SU-DHL-6 (cell line): Measurements from ENCODE around the gene TPH1.

Source experiments
- H2AFZ ChIP-seq: fragments of 200-600 bp; sonication (generic); 2 replicates; pipeline ENCODE4 v1.6.1; 2014; ENCODE audit warnings: low read depth, mild to moderate bottlenecking, moderate library complexity, mixed read lengths, antibody characterized with exemption, low read length; ENCODE audit not compliant: severe bottlenecking
- H3F3A ChIP-seq: fragments of 200-600 bp; shearing (Covaris generic); 2 replicates; pipeline ENCODE4 v1.6.0; 2016; ENCODE audit warnings: antibody characterized with exemption, mild to moderate bottlenecking; ENCODE audit not compliant: insufficient read depth
- H3K27ac ChIP-seq: fragments of 200-600 bp; sonication (generic); 2 replicates; pipeline ENCODE4 v1.5.1; 2016; ENCODE audit warnings: low read depth, mild to moderate bottlenecking, low read length, moderate library complexity, mixed read lengths
- H3K27me3 ChIP-seq: fragments of 200-600 bp; sonication (generic), shearing (Covaris generic); 2 replicates; pipeline ENCODE4 v1.6.0; 2014; ENCODE audit warnings: mild to moderate bottlenecking, low read length
- H3K36me3 ChIP-seq: fragments of 200-600 bp; sonication (generic); 2 replicates; pipeline ENCODE4 v1.6.1; 2014; ENCODE audit warnings: mild to moderate bottlenecking, low read length, mixed read lengths
- H3K4me2 ChIP-seq: fragments of 300-600, 200-600 bp; shearing (Covaris generic), sonication (generic); 2 replicates; pipeline ENCODE4 v1.6.0; 2014; ENCODE audit warnings: low read length, low read depth, mild to moderate bottlenecking; ENCODE audit not compliant: poor library complexity, severe bottlenecking
- H3K4me3 ChIP-seq: fragments of 200-600 bp; sonication (generic); 2 replicates; pipeline ENCODE4 v1.5.1; 2014; ENCODE audit warnings: antibody characterized with exemption, low read length, mild to moderate bottlenecking, mixed read lengths; ENCODE audit not compliant: insufficient read depth, poor library complexity, severe bottlenecking
- H3K79me2 ChIP-seq: fragments of 200-600 bp; sonication (generic); 2 replicates; pipeline ENCODE4 v1.6.1; 2014; ENCODE audit warnings: mild to moderate bottlenecking, low read length, moderate library complexity; ENCODE audit not compliant: insufficient read depth
- H3K9ac ChIP-seq: fragments of 200-600 bp; sonication (generic); 2 replicates; pipeline ENCODE4 v1.7.0; 2014; ENCODE audit warnings: mild to moderate bottlenecking, low read length
- H3K9me2 ChIP-seq: fragments of 200-600 bp; sonication (generic); replicated peaks from 2 replicates; pipeline ENCODE4 v1.6.1; 2014; ENCODE audit warnings: low read length; ENCODE audit not compliant: insufficient read depth
- H3K9me3 ChIP-seq: fragments of 200-600 bp; sonication (generic); 2 replicates; pipeline ENCODE4 v1.6.1; 2014; ENCODE audit warnings: low read length, mixed read lengths; ENCODE audit not compliant: insufficient read depth
- H4K20me1 ChIP-seq: fragments of 200-600 bp; sonication (generic); 2 replicates; pipeline ENCODE4 v1.6.1; 2014; ENCODE audit warnings: low read depth, mild to moderate bottlenecking, antibody characterized with exemption, low read length, moderate library complexity, mixed read lengths
- CTCF ChIP-seq: fragments of 200-600 bp; sonication (generic); IDR thresholded peaks from one replicate; pipeline ENCODE4 v1.5.1; 2017; ENCODE audit warnings: antibody characterized with exemption, mild to moderate bottlenecking, low read length, moderate library complexity; ENCODE audit not compliant: insufficient read depth, poor library complexity, severe bottlenecking
- EZH2phosphoT487 ChIP-seq: fragments of 200-600 bp; sonication (generic), shearing (Covaris generic); conservative IDR thresholded peaks from 2 replicates; pipeline ENCODE4 v1.6.1; 2018; ENCODE audit warnings: mild to moderate bottlenecking, antibody characterized with exemption, low read length, moderate library complexity, mixed read lengths

The TPH1 gene

GRCh38 chr11:18012906-18013781 lies 32.9 kb downstream of the TPH1 start, which contains the start of gene SERGEF:
SERGEF (minus strand) TSS chr11:18013047; CDS start chr11:18013010, 37 bp downstream.
- H4K20me1 ChIP-seq: no peaks in the 10 kb centered on the region
- H3K36me3 ChIP-seq: no peaks in the 10 kb centered on the region
- H3K27ac ChIP-seq: peak within 1 kb of the TSS; percentile 75
- peaks cover 36% of the 10 kb centered on the region for H3K79me2 ChIP-seq
- peaks cover 26% of the 10 kb centered on the region for H3F3A ChIP-seq
- peak within 1 kb of the TSS; percentile 70 for H3K4me2 ChIP-seq
- H2AFZ ChIP-seq: peak within 1 kb of the TSS; percentile 84
- H3K27me3 ChIP-seq: no peaks in the 10 kb centered on the region
- H3K9ac ChIP-seq: peak within 1 kb of the TSS; percentile 86
- TF ChIP-seq EZH2phosphoT487 (no peak), CTCF (no peak)
- no peaks in the 10 kb centered on the region for H3K9me3 ChIP-seq
- H3K9me2 ChIP-seq: no peaks in the 10 kb centered on the region
- H3K4me3 ChIP-seq: peak within 1 kb of the TSS; percentile 63

- H3K9ac ChIP-seq: peak overlapping the region; percentile 86
- H4K20me1 ChIP-seq: no peaks in the 10 kb centered on the region
- H3K36me3 ChIP-seq: no peaks in the 10 kb centered on the region
- H2AFZ ChIP-seq: peak overlapping the region; percentile 84
- peaks cover 26% of the 10 kb centered on the region for H3F3A ChIP-seq
- H3K79me2 ChIP-seq: peaks cover 36% of the 10 kb centered on the region
- H3K27ac ChIP-seq: peak overlapping the region; percentile 75
- peak overlapping the region; percentile 70 for H3K4me2 ChIP-seq
- no peaks in the 10 kb centered on the region for H3K9me3 ChIP-seq
- no peaks in the 10 kb centered on the region for H3K9me2 ChIP-seq
- TF ChIP-seq CTCF: no peak
- no peak for TF ChIP-seq EZH2phosphoT487
- peak overlapping the region; percentile 63 for H3K4me3 ChIP-seq
- no peaks in the 10 kb centered on the region for H3K27me3 ChIP-seq
Observed at GRCh38 chr11:18012122-18012905, 33.8 kb downstream of the TPH1 start.

DNA sequence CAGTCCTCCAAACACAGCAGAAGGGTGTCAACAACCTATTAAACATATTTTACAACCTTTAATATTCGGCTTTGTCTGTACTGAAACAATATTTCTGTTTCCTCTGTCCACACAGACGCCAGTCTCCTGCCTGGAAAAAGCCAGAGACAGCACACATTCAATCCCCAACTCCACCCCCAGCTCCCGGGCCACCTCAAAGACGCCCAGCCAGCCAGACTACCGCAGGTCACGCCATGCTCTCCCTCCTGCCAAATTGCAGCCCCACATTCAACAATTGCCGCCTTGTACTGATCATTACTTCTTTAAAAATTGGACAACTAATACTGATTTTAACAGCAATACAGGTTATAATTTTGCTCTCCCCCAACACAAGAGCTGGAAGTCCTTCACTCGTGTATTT lies 34.4 kb downstream of the TPH1 start:
- H3K9me3 ChIP-seq: no peaks in the 10 kb centered on the region
- peak overlapping the region; percentile 70 for H3K4me2 ChIP-seq
- H3K9ac ChIP-seq: peak overlapping the region; percentile 86
- H3K79me2 ChIP-seq: peaks cover 36% of the 10 kb centered on the region
- peak overlapping the region; percentile 63 for H3K4me3 ChIP-seq
- H3F3A ChIP-seq: peaks cover 26% of the 10 kb centered on the region
- no peak for TF ChIP-seq CTCF
- TF ChIP-seq EZH2phosphoT487: no peak
- peak overlapping the region; percentile 84 for H2AFZ ChIP-seq
- H3K27me3 ChIP-seq: no peaks in the 10 kb centered on the region
- H3K9me2 ChIP-seq: no peaks in the 10 kb centered on the region
- no peaks in the 10 kb centered on the region for H4K20me1 ChIP-seq
- H3K27ac ChIP-seq: peak overlapping the region; percentile 75; the same call in 1 of the 2 replicates
- no peaks in the 10 kb centered on the region for H3K36me3 ChIP-seq
